Middle frontal gyrus (tissue), 1 donor: ENCODE results near the gene ADAMTS18.

Source experiments
- DNase-seq: peaks from one replicate; pipeline ENCODE4 v3.0.0-alpha.2; 2015; ENCODE audit warnings: low spot score; ENCODE audit errors: extremely low spot score

Gene ADAMTS18

GRCh38 chr16:77435272-77435820 is 512 bp upstream of the ADAMTS18 start:
- DNase-seq, result no peak

GRCh38 chr16:77434022-77434529 is 758 bp downstream of the ADAMTS18 start:
- DNase-seq, result no peak

- no peak for DNase-seq
These were observed 1.7 kb downstream of the ADAMTS18 start for GRCh38 chr16:77433146-77433545.

- DNase-seq, result no peak
These were observed 2.6 kb downstream of the ADAMTS18 start for GRCh38 chr16:77432264-77432663.

- DNase-seq, result no peak
These were observed 3.8 kb downstream of the ADAMTS18 start for GRCh38 chr16:77430787-77431585.

GRCh38 chr16:77430360-77430759 is 4.5 kb downstream of the ADAMTS18 start:
- DNase-seq, result no peak

- no peak for DNase-seq
These were observed 9.8 kb downstream of the ADAMTS18 start for GRCh38 chr16:77424871-77425604.

- DNase-seq, result no peak
These were observed 12.5 kb downstream of the ADAMTS18 start for GRCh38 chr16:77422196-77422784.

- no peak for DNase-seq
These were observed 17.8 kb downstream of the ADAMTS18 start for GRCh38 chr16:77416939-77417480.

GRCh38 chr16:77414752-77415231 is 20.0 kb downstream of the ADAMTS18 start:
- no peak for DNase-seq

- DNase-seq, result no peak
These were observed 24.4 kb downstream of the ADAMTS18 start for GRCh38 chr16:77410449-77410848.

- no peak for DNase-seq
These were observed 25.5 kb downstream of the ADAMTS18 start for GRCh38 chr16:77409311-77409710.

- no peak for DNase-seq
These were observed 26.2 kb downstream of the ADAMTS18 start for GRCh38 chr16:77408607-77409006.

GRCh38 chr16:77406680-77407079 is 28.2 kb downstream of the ADAMTS18 start:
- no peak for DNase-seq

GRCh38 chr16:77404775-77405174 is 30.1 kb downstream of the ADAMTS18 start:
- DNase-seq, result no peak

GRCh38 chr16:77403732-77404131 is 31.1 kb downstream of the ADAMTS18 start:
- no peak for DNase-seq

- DNase-seq, result no peak
These were observed 32.2 kb downstream of the ADAMTS18 start for GRCh38 chr16:77402672-77403071.

- no peak for DNase-seq
These were observed 32.7 kb downstream of the ADAMTS18 start for GRCh38 chr16:77402118-77402517.

GRCh38 chr16:77399546-77399945 is 35.3 kb downstream of the ADAMTS18 start:
- no peak for DNase-seq

- DNase-seq, result no peak
These were observed 35.8 kb downstream of the ADAMTS18 start for GRCh38 chr16:77399066-77399465.

GRCh38 chr16:77398495-77398894 is 36.3 kb downstream of the ADAMTS18 start:
- no peak for DNase-seq
